NCI-H2196 (cell line): ENCODE results near the gene EFNB3.

ENCODE experiments used
- DNase-seq: peaks from one replicate; lab custom pipeline; 2025; ENCODE audit not compliant: unreplicated experiment; lab: John Stamatoyannopoulos, UW

Gene EFNB3

GRCh38 chr17:7697828-7698588 is 7.0 kb upstream of the EFNB3 start:
- DNase-seq = no peak

- DNase-seq = no peak
These were observed 4.5 kb upstream of the EFNB3 start for GRCh38 chr17:7700510-7700909.

- DNase-seq = no peak
These were observed 3.3 kb upstream of the EFNB3 start for GRCh38 chr17:7701681-7702080.

GRCh38 chr17:7702776-7703175 is 2.2 kb upstream of the EFNB3 start:
- no peak for DNase-seq

- DNase-seq = peak; percentile 56
These were observed 1.2 kb upstream of the EFNB3 start for GRCh38 chr17:7703584-7704479.

GRCh38 chr17:7705269-7706255 is 560 bp downstream of the EFNB3 start:
- no peak for DNase-seq

- DNase-seq = no peak
These were observed 1.8 kb downstream of the EFNB3 start for GRCh38 chr17:7706631-7707354.

GRCh38 chr17:7707446-7707845 is 2.4 kb downstream of the EFNB3 start:
- DNase-seq = no peak

GRCh38 chr17:7707858-7708750 is 3.1 kb downstream of the EFNB3 start:
- DNase-seq = no peak

- DNase-seq = no peak
These were observed 4.0 kb downstream of the EFNB3 start for GRCh38 chr17:7709031-7709430.

GRCh38 chr17:7710301-7710700 is 5.3 kb downstream of the EFNB3 start:
- DNase-seq = no peak

- no peak for DNase-seq
These were observed 6.2 kb downstream of the EFNB3 start for GRCh38 chr17:7711051-7711755.

- DNase-seq = no peak
These were observed 7.2 kb downstream of the EFNB3 start for GRCh38 chr17:7712111-7712771.

GRCh38 chr17:7713782-7714181 is 8.8 kb downstream of the EFNB3 start:
- no peak for DNase-seq

GRCh38 chr17:7714721-7715594 is 10.0 kb downstream of the EFNB3 start:
- DNase-seq = no peak

GRCh38 chr17:7715936-7716886 is 11.2 kb downstream of the EFNB3 start:
- DNase-seq = no peak
